K562 (cell line): ENCODE results near the gene NUCB2. TPM values are rescaled to one million over a fixed set of nuclear protein-coding genes. Genes with fewer than 3 reads are reported as not detected.

Experiments
- BHLHE40 ChIP-seq: IDR thresholded peaks from 2 replicates; pipeline ENCODE4 v1.6.1; 2011; ENCODE audit warnings: low read length, improper control_type of control experiment
- CBFB ChIP-seq: sonication (generic); formaldehyde crosslinking; IDR thresholded peaks from 2 replicates; pipeline ENCODE4 v1.4.0; 2020; ENCODE audit warnings: mild to moderate bottlenecking, missing genetic modification reagents
- CTCFL ChIP-seq: IDR thresholded peaks from 2 replicates; pipeline ENCODE4 v1.6.1; 2011; ENCODE audit warnings: borderline replicate concordance, low read depth, mild to moderate bottlenecking, moderate library complexity, low read length; ENCODE audit not compliant: insufficient read depth, poor library complexity, severe bottlenecking
- DLX4 ChIP-seq: fragments of 250-450 bp; sonication (Bioruptor Pico); IDR thresholded peaks from 2 replicates; pipeline ENCODE4 v1.6.1; 2021; ENCODE audit warnings: mild to moderate bottlenecking
- HIVEP1 ChIP-seq: fragments of 250-450 bp; sonication (Bioruptor Pico); IDR thresholded peaks from 2 replicates; pipeline ENCODE4 v1.4.0; 2020; ENCODE audit warnings: mild to moderate bottlenecking
- ILK ChIP-seq: fragments of 450-650 bp; IDR thresholded peaks from 2 replicates; pipeline ENCODE4 v1.6.1; 2016; ENCODE audit warnings: missing genetic modification characterization, low read depth, mild to moderate bottlenecking, missing compliant biosample characterization, moderate library complexity, borderline replicate concordance
- NFXL1 ChIP-seq: fragments of 450-650 bp; formaldehyde crosslinking; IDR thresholded peaks from 2 replicates; pipeline ENCODE4 v1.4.0; 2021; ENCODE audit warnings: mild to moderate bottlenecking
- NR2F6 ChIP-seq: fragments of 450-650 bp; formaldehyde crosslinking; IDR thresholded peaks from 2 replicates; pipeline ENCODE4 v1.4.0; 2020; ENCODE audit warnings: mild to moderate bottlenecking
- RUNX1 ChIP-seq: sonication (generic); IDR thresholded peaks from 2 replicates; pipeline ENCODE4 v1.6.1; 2016; ENCODE audit warnings: antibody characterized with exemption, low read depth
- SIN3B ChIP-seq: fragments of 450-650 bp; IDR thresholded peaks from 2 replicates; pipeline ENCODE4 v1.6.1; 2017; ENCODE audit warnings: low read depth, mild to moderate bottlenecking, moderate library complexity
- SNRNP70 ChIP-seq: fragments of 200-400 bp; formaldehyde crosslinking; optimal IDR thresholded peaks from 2 replicates; pipeline ENCODE3; 2017; ENCODE audit warnings: low read depth, low read length
- ZBTB11 ChIP-seq, 3 experiments: fragments of 200-800 bp in 1 of 3; fragments of 250-450 bp in 1 of 3; fragments of 450-650 bp in 1 of 3; sonication (Bioruptor Pico) in 1 of 3; sonication (Bioruptor generic) in 1 of 3; formaldehyde crosslinking in 1 of 3; IDR thresholded peaks; 2 replicates each; pipeline versions ENCODE4 v1.6.1 to v1.8.0; 2016 to 2022; ENCODE audit warnings: mild to moderate bottlenecking in 2 of 3, missing genetic modification characterization in 2 of 3, missing compliant biosample characterization in 1 of 3, moderate library complexity in 1 of 3
- ZBTB26 ChIP-seq: fragments of 450-650 bp; formaldehyde crosslinking; IDR thresholded peaks from 2 replicates; pipeline ENCODE4 v1.4.0; 2022; ENCODE audit warnings: missing genetic modification characterization
- ZBTB8A ChIP-seq: fragments of 450-650 bp; IDR thresholded peaks from 2 replicates; pipeline ENCODE4 v1.6.1; 2018; ENCODE audit warnings: mild to moderate bottlenecking, moderate library complexity; ENCODE audit not compliant: partially characterized antibody
- ZFP36 ChIP-seq: fragments of 150-350 bp; IDR thresholded peaks from 2 replicates; pipeline ENCODE4 v1.6.1; 2018; ENCODE audit warnings: low read length, low read depth; ENCODE audit not compliant: partially characterized antibody
- ZNF134 ChIP-seq: fragments of 250-450 bp; sonication (Bioruptor Pico); conservative IDR thresholded peaks from 2 replicates; pipeline ENCODE4 v1.4.0; 2020
- ZNF24 ChIP-seq: fragments of 450-650 bp; IDR thresholded peaks from 2 replicates; pipeline ENCODE4 v1.6.1; 2016
- ZNF778 ChIP-seq: fragments of 450-650 bp; formaldehyde crosslinking; IDR thresholded peaks from 2 replicates; pipeline ENCODE4 v1.4.0; 2020; ENCODE audit warnings: mild to moderate bottlenecking, moderate library complexity
- polyA plus RNA-seq, 8 experiments: library from polyadenylated mRNA; depleted of rRNA in 4 of 8; stranded (reverse) in 5 of 8; unstranded in 3 of 8; fragments of >200 nt; fragmentation: Nextera tagmentation in 2 of 8; fragmentation: Illumina TruSeq in 1 of 8; extraction: Ambion mirVana in 2 of 8; extraction: Trizol in 1 of 8; gene quantifications; 2 replicates each; pipeline versions ENCODE4 v1.2.1 to v1.2.3, GENCODE V29; 2011 to 2014; ENCODE audit warnings: inconsistent platforms in 1 of 8, missing spikeins in 1 of 8
- total RNA-seq, 7 experiments: library from RNA; depleted of rRNA in 6 of 7; stranded (reverse); fragments of >200 nt in 6 of 7; fragmentation: Illumina TruSeq in 2 of 7; extraction: Trizol in 2 of 7; gene quantifications; 2 replicates each; pipeline versions ENCODE4 v1.2.1 to v1.2.3, GENCODE V29; 2011 to 2021; ENCODE audit warnings: low replicate concordance in 1 of 7

Gene NUCB2
- total and polyA plus RNA-seq, 9 of the 15 experiments (the other 6 are each of a cell fraction or from before 2014, with no cell fraction given): 54.0 to 108 (median 84.6) TPM

- TF ChIP-seq ZBTB11 (CRISPR knock-in tag; IDR thresholded peaks at IDR 0.05) (peak in 1 of 3 experiments; percentile 75; a peak in 2 of 6 replicates), ZNF24 (no peak), SIN3B (no peak), ZNF134 (CRISPR knock-in tag) (no peak), DLX4 (no peak), ZNF778 (CRISPR knock-in tag) (no peak), ZBTB8A (no peak), NR2F6 (CRISPR knock-in tag) (no peak), CTCFL (peak; percentile 0), ZBTB26 (no peak), ILK (no peak), NFXL1 (CRISPR knock-in tag) (no peak), BHLHE40 (no peak), RUNX1 (no peak; the same call in 1 of the 2 replicates), HIVEP1 (peak; percentile 17; the same call in 1 of the 2 replicates), CBFB (CRISPR knock-in tag) (peak; percentile 94; the same call in 1 of the 2 replicates), SNRNP70 (no peak), ZFP36 (no peak)
Measured at GRCh38 chr11:17276236-17277023, at the start of gene NUCB2 (continued).
